Measurements from ENCODE around the gene ASAP2.

DNA sequence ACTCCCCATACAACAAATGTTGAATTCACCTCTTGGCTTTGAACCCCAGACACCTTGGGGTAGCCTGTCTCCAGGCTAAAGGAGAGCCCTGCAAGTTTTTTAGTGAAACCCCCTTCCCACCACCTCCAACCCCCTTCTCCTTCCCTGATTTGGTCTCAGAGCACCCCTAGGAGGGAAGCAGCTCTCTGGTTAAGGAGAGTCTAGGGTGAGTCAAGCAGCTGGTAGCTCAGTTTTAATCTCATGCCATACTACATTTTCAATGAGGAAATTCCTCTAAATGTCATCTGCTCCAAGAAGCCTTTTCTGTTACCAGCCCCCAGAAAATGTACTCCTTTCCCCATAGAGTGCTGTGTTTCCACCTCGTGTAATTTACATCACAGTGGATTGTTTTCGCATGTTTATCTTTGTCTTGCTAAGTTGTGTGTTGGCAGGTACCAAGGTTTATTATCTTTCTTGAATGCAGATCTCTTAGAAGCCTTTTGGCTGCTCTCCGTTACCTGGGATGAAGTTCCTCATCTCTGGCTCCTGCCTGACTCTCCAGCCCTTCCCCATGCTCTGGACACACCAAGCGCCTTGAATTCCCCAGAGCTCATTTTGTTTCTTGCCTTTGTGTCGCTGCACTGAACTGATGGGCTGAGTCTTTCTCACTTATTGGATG, 82.2 kb downstream of the ASAP2 start:
- TF ChIP-seq CTCF (IDR thresholded peaks at IDR 0.05; ENCODE audit: poor library complexity, severe bottlenecking) = no peak
- TF ChIP-seq TAF1 (IDR thresholded peaks at IDR 0.05; ENCODE audit: low read depth) = no peak
- TF ChIP-seq MXI1 (conservative IDR thresholded peaks at IDR 0.05; ENCODE audit: poor library complexity, severe bottlenecking) = no peak
- no peak for TF ChIP-seq EZH2 (IDR thresholded peaks at IDR 0.05; ENCODE audit: borderline replicate concordance, insufficient read depth, low read length, poor library complexity, severe bottlenecking)
- TF ChIP-seq RAD21 (conservative IDR thresholded peaks at IDR 0.05) = no peak
- TF ChIP-seq POLR2AphosphoS5 (IDR thresholded peaks at IDR 0.05) = no peak
- TF ChIP-seq, protein P1, sequence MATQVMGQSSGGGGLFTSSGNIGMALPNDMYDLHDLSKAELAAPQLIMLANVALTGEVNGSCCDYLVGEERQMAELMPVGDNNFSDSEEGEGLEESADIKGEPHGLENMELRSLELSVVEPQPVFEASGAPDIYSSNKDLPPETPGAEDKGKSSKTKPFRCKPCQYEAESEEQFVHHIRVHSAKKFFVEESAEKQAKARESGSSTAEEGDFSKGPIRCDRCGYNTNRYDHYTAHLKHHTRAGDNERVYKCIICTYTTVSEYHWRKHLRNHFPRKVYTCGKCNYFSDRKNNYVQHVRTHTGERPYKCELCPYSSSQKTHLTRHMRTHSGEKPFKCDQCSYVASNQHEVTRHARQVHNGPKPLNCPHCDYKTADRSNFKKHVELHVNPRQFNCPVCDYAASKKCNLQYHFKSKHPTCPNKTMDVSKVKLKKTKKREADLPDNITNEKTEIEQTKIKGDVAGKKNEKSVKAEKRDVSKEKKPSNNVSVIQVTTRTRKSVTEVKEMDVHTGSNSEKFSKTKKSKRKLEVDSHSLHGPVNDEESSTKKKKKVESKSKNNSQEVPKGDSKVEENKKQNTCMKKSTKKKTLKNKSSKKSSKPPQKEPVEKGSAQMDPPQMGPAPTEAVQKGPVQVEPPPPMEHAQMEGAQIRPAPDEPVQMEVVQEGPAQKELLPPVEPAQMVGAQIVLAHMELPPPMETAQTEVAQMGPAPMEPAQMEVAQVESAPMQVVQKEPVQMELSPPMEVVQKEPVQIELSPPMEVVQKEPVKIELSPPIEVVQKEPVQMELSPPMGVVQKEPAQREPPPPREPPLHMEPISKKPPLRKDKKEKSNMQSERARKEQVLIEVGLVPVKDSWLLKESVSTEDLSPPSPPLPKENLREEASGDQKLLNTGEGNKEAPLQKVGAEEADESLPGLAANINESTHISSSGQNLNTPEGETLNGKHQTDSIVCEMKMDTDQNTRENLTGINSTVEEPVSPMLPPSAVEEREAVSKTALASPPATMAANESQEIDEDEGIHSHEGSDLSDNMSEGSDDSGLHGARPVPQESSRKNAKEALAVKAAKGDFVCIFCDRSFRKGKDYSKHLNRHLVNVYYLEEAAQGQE (IDR thresholded peaks at IDR 0.05; ENCODE audit: borderline replicate concordance) = no peak
- TF ChIP-seq EP300 (conservative IDR thresholded peaks at IDR 0.05; ENCODE audit: poor library complexity, severe bottlenecking) = no peak
